ENCODE measurements around the gene ACOXL.

DNA sequence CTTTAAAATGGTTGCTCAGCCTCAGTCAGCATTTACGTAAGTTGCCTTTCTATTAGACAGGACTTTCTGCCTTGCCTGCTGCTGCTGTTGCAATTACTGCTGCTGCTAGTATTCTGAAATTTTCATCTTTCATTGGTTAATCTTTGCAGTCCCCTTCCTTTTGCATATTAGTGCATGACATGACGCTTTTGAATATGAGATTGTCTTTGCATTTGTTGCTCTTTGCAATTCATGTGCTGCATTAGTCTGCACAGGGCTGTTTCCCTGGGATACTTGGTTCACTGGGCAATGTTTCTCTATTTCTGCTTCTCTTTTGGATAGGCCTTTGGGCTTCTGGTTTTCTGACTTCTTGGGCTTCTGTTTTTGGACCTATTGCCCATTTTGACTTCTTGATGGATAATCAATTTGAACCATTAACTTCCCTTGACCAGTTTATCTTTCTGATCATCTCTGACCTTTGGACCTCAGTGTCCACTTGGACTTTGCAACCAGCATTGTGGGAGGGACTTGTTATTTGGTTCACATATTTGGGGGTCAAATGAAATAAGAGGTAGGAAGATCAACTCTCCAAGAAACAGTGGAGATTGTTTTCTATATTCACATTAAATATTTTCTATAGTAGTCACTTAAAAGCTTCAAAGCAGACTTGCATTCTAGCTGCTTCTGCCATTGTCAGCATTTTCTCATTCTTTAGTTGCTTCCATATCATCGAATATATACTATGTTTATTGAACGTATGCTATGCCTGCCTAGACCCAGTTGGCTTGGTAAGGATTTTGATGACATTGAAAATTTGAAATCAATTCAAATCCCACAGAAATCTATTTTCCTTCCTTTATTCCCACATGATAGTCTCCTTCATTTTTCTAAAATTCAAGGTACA lies 42.0 kb upstream of the ACOXL start:
- TF ChIP-seq POLR2A (IDR thresholded peaks at IDR 0.05): no peak
- no peak for TF ChIP-seq CTCF (IDR thresholded peaks at IDR 0.05)

Data from esophagus squamous epithelium (tissue), 4 donors.